Measurements from ENCODE around the gene TNFSF12. TPM values are rescaled to one million over a fixed set of nuclear protein-coding genes. Genes with fewer than 3 reads are reported as not detected.

The TNFSF12 gene
- total RNA-seq, 3 donors from 2014 or later: 11.6 to 69.4 (median 15.8) TPM

DNA sequence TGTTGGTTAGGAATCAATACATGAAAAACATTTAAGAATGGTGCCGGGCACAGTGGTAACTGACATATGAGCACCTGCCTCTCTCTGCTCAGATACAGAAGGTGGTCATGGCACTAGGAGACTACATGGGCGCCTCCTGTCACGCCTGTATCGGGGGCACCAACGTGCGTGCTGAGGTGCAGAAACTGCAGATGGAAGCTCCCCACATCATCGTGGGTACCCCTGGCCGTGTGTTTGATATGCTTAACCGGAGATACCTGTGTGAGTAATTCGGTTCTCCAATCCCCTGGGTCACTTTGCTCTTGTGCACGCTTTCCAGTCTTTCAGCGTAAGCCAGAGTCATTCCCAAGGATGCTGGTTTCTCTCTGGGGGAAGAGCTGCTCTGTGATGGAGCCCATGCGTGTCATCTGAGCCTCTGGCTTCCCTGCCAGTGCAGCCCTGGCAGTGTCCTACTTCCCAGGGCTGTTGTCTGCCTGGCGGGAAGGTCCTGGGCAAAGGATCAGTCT lies 27.6 kb downstream of the TNFSF12 start:
- H3K4me3 ChIP-seq: no peak overlapping the region
- H3K4me1 ChIP-seq (ENCODE audit: low read depth): peaks cover 40% of the 10 kb centered on the region
- DNase-seq (peak in 2 of 3 donors; percentile 11 to 39), ATAC-seq (no peak)
- H3K9me3 ChIP-seq: no peaks in the 10 kb centered on the region
- intact Hi-C loops (cut with DNase I, micrococcal nuclease): no loop called here
- H3K36me3 ChIP-seq (ENCODE audit: low read depth): peaks cover 27% of the 10 kb centered on the region
- TF ChIP-seq, protein P1, sequence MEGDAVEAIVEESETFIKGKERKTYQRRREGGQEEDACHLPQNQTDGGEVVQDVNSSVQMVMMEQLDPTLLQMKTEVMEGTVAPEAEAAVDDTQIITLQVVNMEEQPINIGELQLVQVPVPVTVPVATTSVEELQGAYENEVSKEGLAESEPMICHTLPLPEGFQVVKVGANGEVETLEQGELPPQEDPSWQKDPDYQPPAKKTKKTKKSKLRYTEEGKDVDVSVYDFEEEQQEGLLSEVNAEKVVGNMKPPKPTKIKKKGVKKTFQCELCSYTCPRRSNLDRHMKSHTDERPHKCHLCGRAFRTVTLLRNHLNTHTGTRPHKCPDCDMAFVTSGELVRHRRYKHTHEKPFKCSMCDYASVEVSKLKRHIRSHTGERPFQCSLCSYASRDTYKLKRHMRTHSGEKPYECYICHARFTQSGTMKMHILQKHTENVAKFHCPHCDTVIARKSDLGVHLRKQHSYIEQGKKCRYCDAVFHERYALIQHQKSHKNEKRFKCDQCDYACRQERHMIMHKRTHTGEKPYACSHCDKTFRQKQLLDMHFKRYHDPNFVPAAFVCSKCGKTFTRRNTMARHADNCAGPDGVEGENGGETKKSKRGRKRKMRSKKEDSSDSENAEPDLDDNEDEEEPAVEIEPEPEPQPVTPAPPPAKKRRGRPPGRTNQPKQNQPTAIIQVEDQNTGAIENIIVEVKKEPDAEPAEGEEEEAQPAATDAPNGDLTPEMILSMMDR (IDR thresholded peaks at IDR 0.05): no peak

DNA sequence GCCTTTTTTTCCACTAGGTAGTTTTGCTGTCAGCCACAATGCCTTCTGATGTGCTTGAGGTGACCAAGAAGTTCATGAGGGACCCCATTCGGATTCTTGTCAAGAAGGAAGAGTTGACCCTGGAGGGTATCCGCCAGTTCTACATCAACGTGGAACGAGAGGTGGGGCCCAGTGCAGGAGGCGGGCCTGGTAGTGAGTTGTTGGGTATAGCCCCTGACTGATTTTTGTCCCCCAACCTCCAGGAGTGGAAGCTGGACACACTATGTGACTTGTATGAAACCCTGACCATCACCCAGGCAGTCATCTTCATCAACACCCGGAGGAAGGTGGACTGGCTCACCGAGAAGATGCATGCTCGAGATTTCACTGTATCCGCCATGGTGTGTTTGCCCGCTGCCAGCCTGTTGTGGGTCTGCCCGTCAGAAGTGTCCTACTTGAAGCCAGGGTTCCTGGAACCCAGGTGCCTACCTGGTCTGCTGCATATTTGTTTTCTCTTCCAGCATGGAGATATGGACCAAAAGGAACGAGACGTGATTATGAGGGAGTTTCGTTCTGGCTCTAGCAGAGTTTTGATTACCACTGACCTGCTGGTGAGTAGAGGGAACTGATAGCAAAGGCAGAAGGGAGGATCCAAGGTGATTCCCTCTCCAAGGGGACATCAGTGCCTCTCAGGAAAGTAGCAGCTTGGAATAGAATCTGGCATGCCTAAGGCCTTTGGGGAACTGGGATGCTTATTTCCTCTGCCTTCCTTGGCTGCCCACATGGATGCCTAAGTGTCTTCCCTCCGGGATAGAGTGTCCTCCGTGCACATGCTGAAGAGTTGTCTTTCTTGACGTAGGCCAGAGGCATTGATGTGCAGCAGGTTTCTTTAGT lies 28.7 kb downstream of the TNFSF12 start:
- Histone ChIP-seq H3K4me1 (ENCODE audit: low read depth) (peaks cover 35% of the 10 kb centered on the region), H3K9me3 (no peaks in the 10 kb centered on the region), H3K4me3 (no peak overlapping the region), H3K36me3 (ENCODE audit: low read depth) (peaks cover 23% of the 10 kb centered on the region)
- ATAC-seq (no peak), DNase-seq (peak in 2 of 3 donors; percentile 11 to 15)
- intact Hi-C loops (cut with DNase I, micrococcal nuclease): no loop called here
- TF ChIP-seq, protein P1 (IDR thresholded peaks at IDR 0.05): no peak

DNA sequence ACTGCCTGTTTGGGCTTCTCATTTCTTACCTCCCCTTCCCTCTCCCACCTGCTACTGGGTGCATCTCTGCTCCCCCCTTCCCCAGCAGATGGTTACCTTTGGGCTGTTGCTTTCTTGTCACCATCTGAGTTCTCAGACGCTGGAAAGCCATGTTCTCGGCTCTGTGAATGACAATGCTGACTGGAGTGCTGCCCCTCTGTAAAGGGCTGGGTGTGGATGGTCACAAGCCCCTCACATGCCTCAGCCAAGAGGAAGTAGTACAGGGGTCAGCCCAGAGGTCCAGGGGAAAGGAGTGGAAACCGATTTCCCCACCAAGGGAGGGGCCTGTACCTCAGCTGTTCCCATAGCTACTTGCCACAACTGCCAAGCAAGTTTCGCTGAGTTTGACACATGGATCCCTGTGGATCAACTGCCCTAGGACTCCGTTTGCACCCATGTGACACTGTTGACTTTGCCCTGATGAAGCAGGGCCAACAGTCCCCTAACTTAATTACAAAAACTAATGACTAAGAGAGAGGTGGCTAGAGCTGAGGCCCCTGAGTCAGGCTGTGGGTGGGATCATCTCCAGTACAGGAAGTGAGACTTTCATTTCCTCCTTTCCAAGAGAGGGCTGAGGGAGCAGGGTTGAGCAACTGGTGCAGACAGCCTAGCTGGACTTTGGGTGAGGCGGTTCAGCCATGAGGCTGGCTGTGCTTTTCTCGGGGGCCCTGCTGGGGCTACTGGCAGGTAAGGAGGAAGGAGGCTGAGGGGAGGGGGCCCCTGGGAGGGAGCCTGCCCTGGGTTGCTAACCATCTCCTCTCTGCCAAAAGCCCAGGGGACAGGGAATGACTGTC lies 30.4 kb downstream of the TNFSF12 start, which contains the start of gene CD68:
Gene CD68 (plus strand): TSS at position 638 of the 833 bp plus-strand sequence. CDS start 40 bp downstream, at position 678.
- intact Hi-C loops (cut with DNase I, micrococcal nuclease): no loop called here
- Histone ChIP-seq H3K4me1 (ENCODE audit: low read depth) (peaks cover 39% of the 10 kb centered on the region), H3K4me3 (no peak within 1 kb of the TSS), H3K36me3 (ENCODE audit: low read depth) (peaks cover 30% of the 10 kb centered on the region), H3K9me3 (no peaks in the 10 kb centered on the region)
- ATAC-seq (peak; percentile 77), DNase-seq (peak; percentile 73 to 82 (median 75))
- TF ChIP-seq, protein P1 (IDR thresholded peaks at IDR 0.05): no peak

DNA sequence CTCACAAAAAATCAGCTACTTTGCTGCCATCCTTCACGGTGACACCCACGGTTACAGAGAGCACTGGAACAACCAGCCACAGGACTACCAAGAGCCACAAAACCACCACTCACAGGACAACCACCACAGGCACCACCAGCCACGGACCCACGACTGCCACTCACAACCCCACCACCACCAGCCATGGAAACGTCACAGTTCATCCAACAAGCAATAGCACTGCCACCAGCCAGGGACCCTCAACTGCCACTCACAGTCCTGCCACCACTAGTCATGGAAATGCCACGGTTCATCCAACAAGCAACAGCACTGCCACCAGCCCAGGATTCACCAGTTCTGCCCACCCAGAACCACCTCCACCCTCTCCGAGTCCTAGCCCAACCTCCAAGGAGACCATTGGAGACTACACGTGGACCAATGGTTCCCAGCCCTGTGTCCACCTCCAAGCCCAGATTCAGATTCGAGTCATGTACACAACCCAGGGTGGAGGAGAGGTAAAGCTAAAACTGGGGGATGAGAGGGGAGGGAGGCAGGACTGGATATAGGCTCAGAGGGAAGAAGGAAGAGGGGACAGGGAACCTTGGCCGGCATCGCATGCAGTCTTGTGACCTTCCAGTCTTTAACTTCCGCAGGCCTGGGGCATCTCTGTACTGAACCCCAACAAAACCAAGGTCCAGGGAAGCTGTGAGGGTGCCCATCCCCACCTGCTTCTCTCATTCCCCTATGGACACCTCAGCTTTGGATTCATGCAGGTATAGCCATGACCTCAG lies 31.2 kb downstream of the TNFSF12 start:
- Histone ChIP-seq H3K36me3 (ENCODE audit: low read depth) (peaks cover 30% of the 10 kb centered on the region), H3K9me3 (no peaks in the 10 kb centered on the region), H3K4me1 (ENCODE audit: low read depth) (peaks cover 35% of the 10 kb centered on the region), H3K4me3 (no peak overlapping the region)
- TF ChIP-seq, protein P1 (IDR thresholded peaks at IDR 0.05): no peak
- DNase-seq (peak in 1 of 3 donors; percentile 12), ATAC-seq (no peak)
- intact Hi-C loops (cut with DNase I, micrococcal nuclease): no loop called here
